GM23338 (cell line): ENCODE results near the gene ANP32A. TPM values are rescaled to one million over a fixed set of nuclear protein-coding genes. Genes with fewer than 3 reads are reported as not detected.
A peak's percentile ranks its signal among the peaks of the same experiment; 100 is the strongest.

Experiments
- ATAC-seq: fragments of 200-7000 bp; cut with Tn5 transposase; 3 replicates; pipeline ENCODE4 v1.9.1; 2020
- DNase-seq: peaks from one replicate; pipeline ENCODE4 v3.0.0-alpha.2; 2015; ENCODE audit warnings: low spot score
- H2AFZ ChIP-seq: fragments of 200-600 bp; sonication (generic); 2 replicates; pipeline ENCODE4 v1.8.0; 2016; ENCODE audit warnings: antibody characterized with exemption, mild to moderate bottlenecking, moderate library complexity
- H3F3A ChIP-seq: fragments of 200-600 bp; sonication (generic); replicated peaks from 2 replicates; pipeline ENCODE4 v1.8.0; 2017; ENCODE audit warnings: antibody characterized with exemption, mixed run types, low read depth
- H3K27ac ChIP-seq: fragments of 200-600 bp; sonication (generic); 2 replicates; pipeline ENCODE4 v1.6.1; 2016; ENCODE audit warnings: low read depth
- H3K27me3 ChIP-seq: fragments of 200-600 bp; sonication (generic); 2 replicates; pipeline ENCODE4 v1.8.0; 2016; ENCODE audit warnings: mild to moderate bottlenecking, mixed run types, moderate library complexity; ENCODE audit not compliant: insufficient read depth
- H3K36me3 ChIP-seq: fragments of 200-600 bp; sonication (generic); 2 replicates; pipeline ENCODE4 v1.8.0; 2016; ENCODE audit warnings: mild to moderate bottlenecking; ENCODE audit not compliant: insufficient read depth
- H3K4me1 ChIP-seq: fragments of 200-600 bp; sonication (generic); 2 replicates; pipeline ENCODE4 v1.8.0; 2016; ENCODE audit warnings: mild to moderate bottlenecking, moderate library complexity; ENCODE audit not compliant: insufficient read depth
- H3K4me2 ChIP-seq: fragments of 200-600 bp; sonication (generic); 2 replicates; pipeline ENCODE4 v1.7.1; 2017; ENCODE audit warnings: mixed run types
- H3K4me3 ChIP-seq: fragments of 200-600 bp; sonication (generic); 2 replicates; pipeline ENCODE4 v1.6.1; 2016; ENCODE audit warnings: mixed run types
- H3K79me2 ChIP-seq: fragments of 200-600 bp; sonication (generic); replicated peaks from 2 replicates; pipeline ENCODE4 v1.8.0; 2017; ENCODE audit warnings: mild to moderate bottlenecking; ENCODE audit not compliant: insufficient read depth
- H3K9me2 ChIP-seq: fragments of 200-600 bp; sonication (generic); 2 replicates; pipeline ENCODE4 v1.8.0; 2017; ENCODE audit not compliant: insufficient read depth
- H4K20me1 ChIP-seq: fragments of 200-600 bp; sonication (generic); replicated peaks from 2 replicates; pipeline ENCODE4 v1.8.0; 2017; ENCODE audit warnings: mild to moderate bottlenecking; ENCODE audit not compliant: insufficient read depth
- H3K27ac Mint-ChIP-seq: 2 replicates; pipeline ENCODE4 v1.8.0; 2020; ENCODE audit warnings: inconsistent platforms, mild to moderate bottlenecking, moderate library complexity, mixed read lengths
- H3K27me3 Mint-ChIP-seq: 3 replicates; pipeline ENCODE4 v1.8.0; 2022; ENCODE audit warnings: low read depth, mild to moderate bottlenecking, moderate library complexity, mixed read lengths, inconsistent platforms; ENCODE audit not compliant: insufficient read depth, poor library complexity
- H3K36me3 Mint-ChIP-seq: 3 replicates; pipeline ENCODE4 v1.8.0; 2021; ENCODE audit warnings: low read depth, mild to moderate bottlenecking, inconsistent platforms, moderate library complexity, mixed read lengths
- H3K4me1 Mint-ChIP-seq: 3 replicates; pipeline ENCODE4 v1.8.0; 2020; ENCODE audit warnings: mild to moderate bottlenecking, inconsistent platforms, mixed read lengths
- H3K4me3 Mint-ChIP-seq: 3 replicates; pipeline ENCODE4 v1.8.0; 2021; ENCODE audit warnings: moderate library complexity, mild to moderate bottlenecking, inconsistent platforms, mixed read lengths
- H3K9me3 Mint-ChIP-seq: 3 replicates; pipeline ENCODE4 v1.8.0; 2020; ENCODE audit warnings: moderate library complexity, mild to moderate bottlenecking, inconsistent platforms, mixed read lengths
- CREB1 ChIP-seq: fragments of 250-450 bp; sonication (Bioruptor Pico); IDR thresholded peaks from 2 replicates; pipeline ENCODE4 v1.5.0; 2020; ENCODE audit warnings: low read depth, mild to moderate bottlenecking, moderate library complexity
- CTCF ChIP-seq, 2 experiments: fragments of 200-600 bp in 1 of 2; sonication (generic) in 1 of 2; conservative IDR thresholded peaks; 2 replicates each; pipeline versions ENCODE4 v1.5.1 to v1.6.1; 2016 to 2017; ENCODE audit warnings: antibody characterized with exemption in 2 of 2, low read depth in 2 of 2, mild to moderate bottlenecking in 2 of 2, moderate library complexity in 1 of 2
- NANOG ChIP-seq: IDR thresholded peaks from 2 replicates; pipeline ENCODE4 v1.6.1; 2016; ENCODE audit warnings: antibody characterized with exemption, borderline replicate concordance
- POLR2AphosphoS5 ChIP-seq: IDR thresholded peaks from 2 replicates; pipeline ENCODE4 v1.6.1; 2016; ENCODE audit warnings: antibody characterized with exemption, low read depth
- REST ChIP-seq: IDR thresholded peaks from one replicate; pipeline ENCODE4 v1.6.1; 2018; ENCODE audit warnings: antibody characterized with exemption; ENCODE audit not compliant: unreplicated experiment
- ZNF114 ChIP-seq: fragments of 250-450 bp; sonication (Bioruptor Pico); IDR thresholded peaks from 2 replicates; pipeline ENCODE4 v1.5.0; 2020; ENCODE audit warnings: mild to moderate bottlenecking, moderate library complexity
- ZNF331 ChIP-seq: fragments of 250-450 bp; sonication (Bioruptor Pico); IDR thresholded peaks from 2 replicates; pipeline ENCODE4 v1.5.0; 2020; ENCODE audit warnings: low read depth, mild to moderate bottlenecking, moderate library complexity
- long read RNA-seq: library from polyadenylated mRNA; unstranded; transcript quantifications from one replicate; pipeline ENCODE4 v2.0.0, GENCODE V29; 2020; ENCODE audit not compliant: unreplicated experiment
- polyA plus RNA-seq: library from polyadenylated mRNA; unstranded; fragments of >200 nt; fragmentation: Nextera tagmentation; extraction: Ambion mirVana; gene quantifications from 2 replicates; pipeline ENCODE4 v1.2.1, GENCODE V29; 2016
- total RNA-seq: library from RNA; depleted of rRNA; stranded (reverse); fragments of >200 nt; shearing (Covaris generic); gene quantifications from 2 replicates; pipeline ENCODE4 v1.2.3, GENCODE V29; 2014; rRNA removed

ANP32A gene
- total RNA-seq (190 and 204 TPM in 2 replicates), polyA plus RNA-seq (291 and 304 TPM in 2 replicates)
- long read RNA-seq, transcript ANP32A-203 (7 exons, 2,440 nt) = major isoform, 32 of 52 reads
- long read RNA-seq, partial matches to known transcripts = 6 of 52 reads
- long read RNA-seq, other reads (novel, unspliced or antisense) = 11 of 52 reads

GRCh38 chr15:68820295-68821189, at the start of gene ANP32A:
Gene ANP32A (minus strand): TSS chr15:68820895. CDS start chr15:68820751, 144 bp downstream.
- H3K9me3 Mint-ChIP-seq = no peaks in the 10 kb centered on the region; the same call in 2 of the 3 replicates
- DNase-seq = peak; percentile 96
- peak within 1 kb of the TSS; percentile 95 for H3K4me3 Mint-ChIP-seq
- Histone ChIP-seq H3K4me2 (peak within 1 kb of the TSS; percentile 100), H4K20me1 (peaks cover 40% of the 10 kb centered on the region), H3K36me3 (no peaks in the 10 kb centered on the region), H3K27ac (peak within 1 kb of the TSS; percentile 97), H3K27me3 (peaks cover 51% of the 10 kb centered on the region), H3K79me2 (peaks cover 64% of the 10 kb centered on the region), H3F3A (peaks cover 4% of the 10 kb centered on the region; the same call in 1 of the 2 replicates), H3K4me1 (peaks cover 37% of the 10 kb centered on the region), H3K4me3 (peak within 1 kb of the TSS; percentile 99), H2AFZ (no peak within 1 kb of the TSS), H3K9me2 (no peaks in the 10 kb centered on the region)
- peaks cover 31% of the 10 kb centered on the region for H3K4me1 Mint-ChIP-seq
- peak; percentile 61 for ATAC-seq
- peaks cover 18% of the 10 kb centered on the region for H3K36me3 Mint-ChIP-seq
- H3K27ac Mint-ChIP-seq = peak within 1 kb of the TSS; percentile 99
- peaks cover 56% of the 10 kb centered on the region for H3K27me3 Mint-ChIP-seq
- TF ChIP-seq POLR2AphosphoS5 = peak; percentile 55
- TF ChIP-seq ZNF331 (CRISPR knock-in tag) = no peak

GRCh38 chr15:68868296-68868695, 47.6 kb upstream of the ANP32A start:
- Histone ChIP-seq H3K4me3 (no peak overlapping the region), H3K27me3 (no peaks in the 10 kb centered on the region), H3K79me2 (no peaks in the 10 kb centered on the region), H3K36me3 (no peaks in the 10 kb centered on the region), H3K9me2 (no peaks in the 10 kb centered on the region), H2AFZ (no peak overlapping the region), H3K4me1 (no peaks in the 10 kb centered on the region), H3F3A (no peaks in the 10 kb centered on the region), H4K20me1 (no peaks in the 10 kb centered on the region), H3K27ac (no peak overlapping the region), H3K4me2 (no peak overlapping the region)
- TF ChIP-seq REST (no peak), POLR2AphosphoS5 (no peak)
- Mint-ChIP-seq H3K4me3 (no peak overlapping the region), H3K36me3 (peaks cover 6% of the 10 kb centered on the region; the same call in 1 of the 3 replicates), H3K27ac (no peak overlapping the region), H3K9me3 (peaks cover 9% of the 10 kb centered on the region), H3K27me3 (peaks cover 1% of the 10 kb centered on the region), H3K4me1 (no peaks in the 10 kb centered on the region)
- DNase-seq (no peak), ATAC-seq (no peak)

GRCh38 chr15:68862415-68862814, 41.7 kb upstream of the ANP32A start:
- Mint-ChIP-seq H3K27ac (no peak overlapping the region), H3K36me3 (peaks cover 16% of the 10 kb centered on the region), H3K27me3 (peaks cover 4% of the 10 kb centered on the region), H3K9me3 (peaks cover 41% of the 10 kb centered on the region), H3K4me1 (no peaks in the 10 kb centered on the region), H3K4me3 (no peak overlapping the region)
- Histone ChIP-seq H3K4me2 (no peak overlapping the region), H3K27me3 (no peaks in the 10 kb centered on the region), H4K20me1 (no peaks in the 10 kb centered on the region), H3K4me3 (no peak overlapping the region), H3K36me3 (peaks cover 6% of the 10 kb centered on the region; the same call in 1 of the 2 replicates), H3F3A (no peaks in the 10 kb centered on the region), H3K9me2 (no peaks in the 10 kb centered on the region), H3K4me1 (no peaks in the 10 kb centered on the region), H3K79me2 (no peaks in the 10 kb centered on the region), H3K27ac (no peak overlapping the region), H2AFZ (no peak overlapping the region)
- DNase-seq (no peak), ATAC-seq (no peak)
- no peak for TF ChIP-seq ZNF114 (CRISPR knock-in tag)
- no peak for TF ChIP-seq CREB1 (CRISPR knock-in tag)
- no peak for TF ChIP-seq CTCF (conservative IDR thresholded peaks at IDR 0.05; ENCODE audit: low read depth in 2 of 2)
- TF ChIP-seq REST = no peak
- TF ChIP-seq NANOG = no peak
- no peak for TF ChIP-seq ZNF331 (CRISPR knock-in tag)
- no peak for TF ChIP-seq POLR2AphosphoS5
